K562 (cell line): ENCODE measurements around the gene TMPRSS5. TPM values are rescaled to one million over a fixed set of nuclear protein-coding genes. Genes with fewer than 3 reads are reported as not detected.

Source experiments
- ARID3B ChIP-seq: fragments of 250-450 bp; sonication (Bioruptor Pico); IDR thresholded peaks from 2 replicates; pipeline ENCODE4 v1.4.0; 2020; ENCODE audit warnings: borderline replicate concordance
- CBX3 ChIP-seq, 2 experiments: IDR thresholded peaks; 1 replicate in 1 of 2; 2 replicates in 1 of 2; pipeline ENCODE4 v1.6.1; 2012; ENCODE audit warnings: inconsistent platforms in 2 of 2, low read length in 2 of 2, borderline replicate concordance in 1 of 2, control low read depth in 1 of 2
- CBX5 ChIP-seq: IDR thresholded peaks from 2 replicates; pipeline ENCODE4 v1.6.1; 2014; ENCODE audit warnings: low read depth, borderline replicate concordance
- DNMT1 ChIP-seq: fragments of 450-650 bp; IDR thresholded peaks from 2 replicates; pipeline ENCODE4 v1.6.1; 2016; ENCODE audit warnings: antibody characterized with exemption, mild to moderate bottlenecking
- HMGN3 ChIP-seq: IDR thresholded peaks from 2 replicates; pipeline ENCODE4 v1.6.1; 2011; ENCODE audit warnings: borderline replicate concordance, low read depth, mild to moderate bottlenecking, mixed read lengths, low read length; ENCODE audit not compliant: insufficient read length; ENCODE audit errors: extremely low read depth
- HNRNPLL ChIP-seq: fragments of 200-400 bp; formaldehyde crosslinking; IDR thresholded peaks from 2 replicates; pipeline ENCODE4 v1.6.1; 2017; ENCODE audit warnings: low read length, low read depth, mild to moderate bottlenecking; ENCODE audit not compliant: poor library complexity, severe bottlenecking
- LARP7 ChIP-seq: fragments of 450-650 bp; IDR thresholded peaks from 2 replicates; pipeline ENCODE4 v1.6.1; 2016
- MTF1 ChIP-seq: fragments of 250-450 bp; sonication (Bioruptor Pico); IDR thresholded peaks from 2 replicates; pipeline ENCODE4 v1.9.0; 2021; ENCODE audit warnings: moderate library complexity, mild to moderate bottlenecking, inconsistent platforms, borderline replicate concordance
- NFIX ChIP-seq: fragments of 250-450 bp; sonication (Bioruptor Pico); IDR thresholded peaks from 2 replicates; pipeline ENCODE4 v1.4.0; 2020; ENCODE audit warnings: low read depth, mild to moderate bottlenecking, moderate library complexity
- NFXL1 ChIP-seq: fragments of 450-650 bp; formaldehyde crosslinking; IDR thresholded peaks from 2 replicates; pipeline ENCODE4 v1.4.0; 2021; ENCODE audit warnings: mild to moderate bottlenecking
- POLR2AphosphoS5 ChIP-seq: IDR thresholded peaks from 2 replicates; pipeline ENCODE4 v1.6.1; 2011; ENCODE audit warnings: mild to moderate bottlenecking, low read depth, low read length, moderate library complexity; ENCODE audit not compliant: control insufficient read depth, insufficient read depth
- WHSC1 ChIP-seq: IDR thresholded peaks from one replicate; pipeline ENCODE4 v1.6.1; 2012; ENCODE audit warnings: low read length, control low read depth, inconsistent platforms
- ZC3H8 ChIP-seq: fragments of 450-650 bp; IDR thresholded peaks from 2 replicates; pipeline ENCODE4 v1.6.1; 2017
- ZNF384 ChIP-seq: IDR thresholded peaks from 2 replicates; pipeline ENCODE4 v1.6.1; 2012; ENCODE audit warnings: low read depth, low read length, improper control_type of control experiment
- ZNF668 ChIP-seq: fragments of 250-450 bp; sonication (Bioruptor Pico); IDR thresholded peaks from 2 replicates; pipeline ENCODE4 v1.8.0; 2022; ENCODE audit warnings: mild to moderate bottlenecking, inconsistent platforms
- polyA plus RNA-seq, 8 experiments: library from polyadenylated mRNA; depleted of rRNA in 4 of 8; stranded (reverse) in 5 of 8; unstranded in 3 of 8; fragments of >200 nt; fragmentation: Nextera tagmentation in 2 of 8; fragmentation: Illumina TruSeq in 1 of 8; extraction: Ambion mirVana in 2 of 8; extraction: Trizol in 1 of 8; gene quantifications; 2 replicates each; pipeline versions ENCODE4 v1.2.1 to v1.2.3, GENCODE V29; 2011 to 2014; ENCODE audit warnings: inconsistent platforms in 1 of 8, missing spikeins in 1 of 8
- total RNA-seq, 7 experiments: library from RNA; depleted of rRNA in 6 of 7; stranded (reverse); fragments of >200 nt in 6 of 7; fragmentation: Illumina TruSeq in 2 of 7; extraction: Trizol in 2 of 7; gene quantifications; 2 replicates each; pipeline versions ENCODE4 v1.2.1 to v1.2.3, GENCODE V29; 2011 to 2021; ENCODE audit warnings: low replicate concordance in 1 of 7
- TF ChIP-seq, protein P1 (sequence below): fragments of 450-650 bp; IDR thresholded peaks from 2 replicates; pipeline ENCODE4 v1.6.1; 2014; ENCODE audit warnings: low read depth, mild to moderate bottlenecking, moderate library complexity, borderline replicate concordance
- TF ChIP-seq, protein P2 (sequence below): sonication (generic); formaldehyde crosslinking; IDR thresholded peaks from 2 replicates; pipeline ENCODE4 v1.8.0; 2023; ENCODE audit warnings: missing genetic modification reagents, mild to moderate bottlenecking, borderline replicate concordance
- TF ChIP-seq, protein P3 (sequence below): fragments of 450-650 bp; conservative IDR thresholded peaks from 2 replicates; pipeline ENCODE4 v1.6.1; 2016; ENCODE audit warnings: missing genetic modification characterization, low read depth, mild to moderate bottlenecking, missing compliant biosample characterization, moderate library complexity

TMPRSS5 gene
- total and polyA plus RNA-seq, 9 of the 15 experiments (the other 6 are each of a cell fraction or from before 2014, with no cell fraction given): 0.07 to 0.49 (median 0.17) TPM; not detected in 1

DNA sequence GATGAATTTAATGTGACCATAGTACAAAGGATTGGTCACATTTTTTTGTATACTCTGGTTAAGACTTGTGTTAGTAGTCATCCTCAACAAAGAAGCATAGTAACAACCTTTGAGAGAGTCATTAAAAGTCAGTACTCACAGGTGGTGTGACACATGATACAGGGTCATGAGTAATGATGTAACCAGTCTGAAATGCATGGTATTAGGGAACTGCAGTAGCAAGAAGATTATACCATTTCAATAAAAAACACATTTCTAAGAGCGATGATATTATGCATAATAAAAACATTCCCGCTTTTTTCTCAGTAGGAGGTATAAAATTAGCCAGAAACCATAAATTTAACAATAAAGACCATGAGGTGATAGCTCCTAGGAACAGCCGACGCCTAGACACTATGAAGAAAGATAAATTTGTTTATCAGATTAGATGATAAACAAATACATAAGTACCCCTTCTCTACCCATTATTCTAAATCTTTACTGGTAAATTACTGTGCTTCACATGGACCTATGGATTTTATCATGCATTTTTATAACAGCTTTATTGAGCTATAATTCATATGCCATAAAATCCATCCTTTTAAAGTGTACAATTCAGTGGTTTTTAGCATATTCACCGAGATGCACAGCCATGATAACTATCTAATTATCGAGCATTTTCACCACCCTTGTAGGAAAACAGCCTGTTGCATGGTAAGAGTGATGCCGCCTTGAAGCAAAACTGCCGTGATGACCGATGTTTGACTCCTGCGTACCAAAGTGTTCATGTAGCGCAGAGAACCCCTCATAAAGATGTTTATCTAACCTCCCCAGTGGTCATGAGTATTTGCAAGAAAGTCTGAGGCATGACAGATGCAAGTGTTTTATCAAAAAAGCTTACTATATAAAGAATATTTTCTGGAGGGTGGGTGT lies 41.8 kb downstream of the TMPRSS5 start (continued):
- TF ChIP-seq HMGN3 (no peak), LARP7 (no peak), ZNF384 (no peak), NFIX (CRISPR knock-in tag) (no peak), WHSC1 (no peak), CBX5 (no peak), POLR2AphosphoS5 (no peak), ZNF668 (no peak), CBX3 (IDR thresholded peaks at IDR 0.05; ENCODE audit: borderline replicate concordance in 1 of 2, low read length in 2 of 2) (no peak; a peak in 1 of 3 replicates), ZC3H8 (no peak), HNRNPLL (no peak), DNMT1 (no peak), MTF1 (no peak), NFXL1 (CRISPR knock-in tag) (no peak), ARID3B (CRISPR knock-in tag) (no peak)
- TF ChIP-seq, protein P1, sequence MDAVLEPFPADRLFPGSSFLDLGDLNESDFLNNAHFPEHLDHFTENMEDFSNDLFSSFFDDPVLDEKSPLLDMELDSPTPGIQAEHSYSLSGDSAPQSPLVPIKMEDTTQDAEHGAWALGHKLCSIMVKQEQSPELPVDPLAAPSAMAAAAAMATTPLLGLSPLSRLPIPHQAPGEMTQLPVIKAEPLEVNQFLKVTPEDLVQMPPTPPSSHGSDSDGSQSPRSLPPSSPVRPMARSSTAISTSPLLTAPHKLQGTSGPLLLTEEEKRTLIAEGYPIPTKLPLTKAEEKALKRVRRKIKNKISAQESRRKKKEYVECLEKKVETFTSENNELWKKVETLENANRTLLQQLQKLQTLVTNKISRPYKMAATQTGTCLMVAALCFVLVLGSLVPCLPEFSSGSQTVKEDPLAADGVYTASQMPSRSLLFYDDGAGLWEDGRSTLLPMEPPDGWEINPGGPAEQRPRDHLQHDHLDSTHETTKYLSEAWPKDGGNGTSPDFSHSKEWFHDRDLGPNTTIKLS: no peak
- TF ChIP-seq, protein P2, sequence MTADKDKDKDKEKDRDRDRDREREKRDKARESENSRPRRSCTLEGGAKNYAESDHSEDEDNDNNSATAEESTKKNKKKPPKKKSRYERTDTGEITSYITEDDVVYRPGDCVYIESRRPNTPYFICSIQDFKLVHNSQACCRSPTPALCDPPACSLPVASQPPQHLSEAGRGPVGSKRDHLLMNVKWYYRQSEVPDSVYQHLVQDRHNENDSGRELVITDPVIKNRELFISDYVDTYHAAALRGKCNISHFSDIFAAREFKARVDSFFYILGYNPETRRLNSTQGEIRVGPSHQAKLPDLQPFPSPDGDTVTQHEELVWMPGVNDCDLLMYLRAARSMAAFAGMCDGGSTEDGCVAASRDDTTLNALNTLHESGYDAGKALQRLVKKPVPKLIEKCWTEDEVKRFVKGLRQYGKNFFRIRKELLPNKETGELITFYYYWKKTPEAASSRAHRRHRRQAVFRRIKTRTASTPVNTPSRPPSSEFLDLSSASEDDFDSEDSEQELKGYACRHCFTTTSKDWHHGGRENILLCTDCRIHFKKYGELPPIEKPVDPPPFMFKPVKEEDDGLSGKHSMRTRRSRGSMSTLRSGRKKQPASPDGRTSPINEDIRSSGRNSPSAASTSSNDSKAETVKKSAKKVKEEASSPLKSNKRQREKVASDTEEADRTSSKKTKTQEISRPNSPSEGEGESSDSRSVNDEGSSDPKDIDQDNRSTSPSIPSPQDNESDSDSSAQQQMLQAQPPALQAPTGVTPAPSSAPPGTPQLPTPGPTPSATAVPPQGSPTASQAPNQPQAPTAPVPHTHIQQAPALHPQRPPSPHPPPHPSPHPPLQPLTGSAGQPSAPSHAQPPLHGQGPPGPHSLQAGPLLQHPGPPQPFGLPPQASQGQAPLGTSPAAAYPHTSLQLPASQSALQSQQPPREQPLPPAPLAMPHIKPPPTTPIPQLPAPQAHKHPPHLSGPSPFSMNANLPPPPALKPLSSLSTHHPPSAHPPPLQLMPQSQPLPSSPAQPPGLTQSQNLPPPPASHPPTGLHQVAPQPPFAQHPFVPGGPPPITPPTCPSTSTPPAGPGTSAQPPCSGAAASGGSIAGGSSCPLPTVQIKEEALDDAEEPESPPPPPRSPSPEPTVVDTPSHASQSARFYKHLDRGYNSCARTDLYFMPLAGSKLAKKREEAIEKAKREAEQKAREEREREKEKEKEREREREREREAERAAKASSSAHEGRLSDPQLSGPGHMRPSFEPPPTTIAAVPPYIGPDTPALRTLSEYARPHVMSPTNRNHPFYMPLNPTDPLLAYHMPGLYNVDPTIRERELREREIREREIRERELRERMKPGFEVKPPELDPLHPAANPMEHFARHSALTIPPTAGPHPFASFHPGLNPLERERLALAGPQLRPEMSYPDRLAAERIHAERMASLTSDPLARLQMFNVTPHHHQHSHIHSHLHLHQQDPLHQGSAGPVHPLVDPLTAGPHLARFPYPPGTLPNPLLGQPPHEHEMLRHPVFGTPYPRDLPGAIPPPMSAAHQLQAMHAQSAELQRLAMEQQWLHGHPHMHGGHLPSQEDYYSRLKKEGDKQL (CRISPR knock-in tag): no peak
- TF ChIP-seq, protein P3, sequence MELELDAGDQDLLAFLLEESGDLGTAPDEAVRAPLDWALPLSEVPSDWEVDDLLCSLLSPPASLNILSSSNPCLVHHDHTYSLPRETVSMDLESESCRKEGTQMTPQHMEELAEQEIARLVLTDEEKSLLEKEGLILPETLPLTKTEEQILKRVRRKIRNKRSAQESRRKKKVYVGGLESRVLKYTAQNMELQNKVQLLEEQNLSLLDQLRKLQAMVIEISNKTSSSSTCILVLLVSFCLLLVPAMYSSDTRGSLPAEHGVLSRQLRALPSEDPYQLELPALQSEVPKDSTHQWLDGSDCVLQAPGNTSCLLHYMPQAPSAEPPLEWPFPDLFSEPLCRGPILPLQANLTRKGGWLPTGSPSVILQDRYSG (tag): no peak
